Gastrocnemius medialis (tissue), 4 donors: ENCODE results near the gene EYA4.

Experiments used
- CTCF ChIP-seq, 5 experiments: fragments of 450-650 bp in 3 of 5; fragments of 200-600 bp in 2 of 5; sonication (generic) in 2 of 5; IDR thresholded peaks in 4 of 5; conservative IDR thresholded peaks in 1 of 5; 1 replicate in 4 of 5; 2 replicates in 1 of 5; pipeline ENCODE4 v1.5.1; 2016 to 2019; ENCODE audit warnings: antibody characterized with exemption in 5 of 5, mild to moderate bottlenecking in 3 of 5, moderate library complexity in 3 of 5
- POLR2A ChIP-seq, 2 donors: fragments of 450-650 bp; IDR thresholded peaks; one replicate each; pipeline ENCODE4 v1.6.1; 2017; ENCODE audit warnings: antibody characterized with exemption in 2 of 2, mild to moderate bottlenecking in 2 of 2, moderate library complexity in 2 of 2

- TF ChIP-seq CTCF (IDR thresholded peaks at IDR 0.05 in 4 of 5, conservative IDR thresholded peaks at IDR 0.05 in 1 of 5) (no peak), POLR2A (IDR thresholded peaks at IDR 0.05) (no peak)
These were observed 227.4 kb downstream of the EYA4 start for GRCh38 chr6:133468591-133468990.
